NCI-H748 treated with DMSO at 0.1 percent for 48 hours (cell line): ENCODE results near the gene RPP14.
A peak's percentile ranks its signal among the peaks of the same experiment; 100 is the strongest.
"Not testable (repeated sequence)": the region's sequence is repeated elsewhere in the genome, so short reads cannot be mapped to it uniquely, and the experiment has no call there.

Experiments
- DNase-seq: peaks from one replicate; lab custom pipeline; 2025; lab: John Stamatoyannopoulos, UW

The RPP14 gene

GRCh38 chr3:58305882-58306711 lies at the start of gene RPP14, which contains the start of gene HTD2:
RPP14 (plus strand) TSS chr3:58306245; CDS start chr3:58310330, 4,085 bp downstream.
HTD2 (plus strand) TSS chr3:58306520; CDS start chr3:58317614, 11,094 bp downstream.
- peak; percentile 77 for DNase-seq

- DNase-seq: no peak
Measured at GRCh38 chr3:58256511-58256910, 49.5 kb upstream of the RPP14 start.

- DNase-seq: no peak
Measured at GRCh38 chr3:58258392-58259055, 47.5 kb upstream of the RPP14 start.

GRCh38 chr3:58260261-58260731 lies 45.7 kb upstream of the RPP14 start:
- DNase-seq: no peak

GRCh38 chr3:58260733-58261132 lies 45.3 kb upstream of the RPP14 start:
- DNase-seq: no peak

GRCh38 chr3:58261954-58262666 lies 43.9 kb upstream of the RPP14 start:
- DNase-seq: no peak

- DNase-seq: no peak
Measured at GRCh38 chr3:58266577-58266976, 39.5 kb upstream of the RPP14 start.

- DNase-seq: not testable (repeated sequence)
Measured at GRCh38 chr3:58267543-58267942, 38.5 kb upstream of the RPP14 start.

GRCh38 chr3:58269356-58269755 lies 36.7 kb upstream of the RPP14 start:
- no peak for DNase-seq

- DNase-seq: no peak
Measured at GRCh38 chr3:58270485-58270884, 35.6 kb upstream of the RPP14 start.

- no peak for DNase-seq
Measured at GRCh38 chr3:58271901-58272501, 34.0 kb upstream of the RPP14 start.

- no peak for DNase-seq
Measured at GRCh38 chr3:58272891-58273290, 33.2 kb upstream of the RPP14 start.

GRCh38 chr3:58273362-58273761 lies 32.7 kb upstream of the RPP14 start:
- not testable (repeated sequence) for DNase-seq

- DNase-seq: no peak
Measured at GRCh38 chr3:58274027-58274614, 31.9 kb upstream of the RPP14 start.

- no peak for DNase-seq
Measured at GRCh38 chr3:58281069-58281468, 25.0 kb upstream of the RPP14 start.

- DNase-seq: no peak
Measured at GRCh38 chr3:58285334-58285733, 20.7 kb upstream of the RPP14 start.

- DNase-seq: no peak
Measured at GRCh38 chr3:58287354-58287753, 18.7 kb upstream of the RPP14 start.

GRCh38 chr3:58288011-58288728 lies 17.9 kb upstream of the RPP14 start:
- DNase-seq: no peak

- not testable (repeated sequence) for DNase-seq
Measured at GRCh38 chr3:58288964-58289613, 17.0 kb upstream of the RPP14 start.

- not testable (repeated sequence) for DNase-seq
Measured at GRCh38 chr3:58290446-58290845, 15.6 kb upstream of the RPP14 start.
